ENCODE measurements around the gene PSAP. TPM values are rescaled to one million over a fixed set of nuclear protein-coding genes. Genes with fewer than 3 reads are reported as not detected.

The PSAP gene
- total and polyA plus RNA-seq, 2 experiments from 2014 or later: 151 to 391 TPM

GRCh38 chr10:71837098-71837827, 13.8 kb downstream of the PSAP start:
- peak; percentile 82 for ATAC-seq
- Histone ChIP-seq H3K4me2 (no peak overlapping the region), H3F3A (replicated peaks; ENCODE audit: low read depth) (no peaks in the 10 kb centered on the region; the same call in 1 of the 2 replicates), H3K79me2 (replicated peaks; ENCODE audit: insufficient read depth) (peaks cover 96% of the 10 kb centered on the region), H3K9me2 (ENCODE audit: insufficient read depth) (no peaks in the 10 kb centered on the region), H3K27me3 (ENCODE audit: insufficient read depth) (no peaks in the 10 kb centered on the region), H2AFZ (no peak overlapping the region), H3K4me1 (ENCODE audit: insufficient read depth) (peaks cover 44% of the 10 kb centered on the region), H3K36me3 (ENCODE audit: insufficient read depth) (no peaks in the 10 kb centered on the region), H4K20me1 (replicated peaks; ENCODE audit: insufficient read depth) (peaks cover 85% of the 10 kb centered on the region), H3K4me3 (no peak overlapping the region), H3K27ac (ENCODE audit: low read depth) (peak overlapping the region; percentile 42)
- Mint-ChIP-seq H3K9me3 (no peaks in the 10 kb centered on the region), H3K27ac (peak overlapping the region; percentile 91), H3K36me3 (ENCODE audit: low read depth) (peaks cover 6% of the 10 kb centered on the region; the same call in 1 of the 3 replicates), H3K4me3 (no peak overlapping the region; the same call in 2 of the 3 replicates), H3K27me3 (ENCODE audit: insufficient read depth, low read depth, poor library complexity) (peaks cover 14% of the 10 kb centered on the region), H3K4me1 (peaks cover 53% of the 10 kb centered on the region)
- no peak for TF ChIP-seq STAT1 (IDR thresholded peaks at IDR 0.05; ENCODE audit: unreplicated experiment)
- no peak for TF ChIP-seq EZH2phosphoT487 (IDR thresholded peaks at IDR 0.05; ENCODE audit: unreplicated experiment)
- TF ChIP-seq CTCF (conservative IDR thresholded peaks at IDR 0.05; ENCODE audit: low read depth in 2 of 2): peak; percentile 71 to 80
- DNase-seq (ENCODE audit: low spot score): peak; percentile 72

- Histone ChIP-seq H3K27me3 (ENCODE audit: insufficient read depth) (no peaks in the 10 kb centered on the region), H3K36me3 (ENCODE audit: insufficient read depth) (no peaks in the 10 kb centered on the region), H2AFZ (no peak overlapping the region), H3K4me2 (peak overlapping the region; percentile 20), H3K4me1 (ENCODE audit: insufficient read depth) (peaks cover 44% of the 10 kb centered on the region), H3K27ac (ENCODE audit: low read depth) (peak overlapping the region; percentile 42; the same call in 1 of the 2 replicates), H3F3A (replicated peaks; ENCODE audit: low read depth) (no peaks in the 10 kb centered on the region; the same call in 1 of the 2 replicates), H3K4me3 (no peak overlapping the region), H3K79me2 (replicated peaks; ENCODE audit: insufficient read depth) (peaks cover 96% of the 10 kb centered on the region), H3K9me2 (ENCODE audit: insufficient read depth) (no peaks in the 10 kb centered on the region), H4K20me1 (replicated peaks; ENCODE audit: insufficient read depth) (peaks cover 85% of the 10 kb centered on the region)
- DNase-seq (ENCODE audit: low spot score) (no peak), ATAC-seq (no peak)
- Mint-ChIP-seq H3K27ac (peak overlapping the region; percentile 91), H3K27me3 (ENCODE audit: insufficient read depth, low read depth, poor library complexity) (peaks cover 14% of the 10 kb centered on the region), H3K4me3 (no peak overlapping the region), H3K36me3 (ENCODE audit: low read depth) (peaks cover 11% of the 10 kb centered on the region; the same call in 2 of the 3 replicates), H3K4me1 (peaks cover 51% of the 10 kb centered on the region), H3K9me3 (no peaks in the 10 kb centered on the region)
- TF ChIP-seq CTCF (conservative IDR thresholded peaks at IDR 0.05; ENCODE audit: low read depth in 2 of 2) (no peak), ZNF462 (CRISPR knock-in tag; IDR thresholded peaks at IDR 0.05) (no peak), POLR2AphosphoS5 (IDR thresholded peaks at IDR 0.05; ENCODE audit: low read depth) (no peak), ETS1 (IDR thresholded peaks at IDR 0.05) (no peak), NANOG (IDR thresholded peaks at IDR 0.05; ENCODE audit: borderline replicate concordance) (no peak)
These were observed 14.5 kb downstream of the PSAP start for GRCh38 chr10:71836596-71836974.
